Measurements from ENCODE around the gene CTDP1.

The CTDP1 gene

GRCh38 chr18:79679552-79680099 is at the start of gene CTDP1:
CTDP1 (plus strand) TSS chr18:79679803; CDS start chr18:79679948, 145 bp downstream.
- DNase-seq: peak; percentile 90
- peak; percentile 47 for ATAC-seq

DNA sequence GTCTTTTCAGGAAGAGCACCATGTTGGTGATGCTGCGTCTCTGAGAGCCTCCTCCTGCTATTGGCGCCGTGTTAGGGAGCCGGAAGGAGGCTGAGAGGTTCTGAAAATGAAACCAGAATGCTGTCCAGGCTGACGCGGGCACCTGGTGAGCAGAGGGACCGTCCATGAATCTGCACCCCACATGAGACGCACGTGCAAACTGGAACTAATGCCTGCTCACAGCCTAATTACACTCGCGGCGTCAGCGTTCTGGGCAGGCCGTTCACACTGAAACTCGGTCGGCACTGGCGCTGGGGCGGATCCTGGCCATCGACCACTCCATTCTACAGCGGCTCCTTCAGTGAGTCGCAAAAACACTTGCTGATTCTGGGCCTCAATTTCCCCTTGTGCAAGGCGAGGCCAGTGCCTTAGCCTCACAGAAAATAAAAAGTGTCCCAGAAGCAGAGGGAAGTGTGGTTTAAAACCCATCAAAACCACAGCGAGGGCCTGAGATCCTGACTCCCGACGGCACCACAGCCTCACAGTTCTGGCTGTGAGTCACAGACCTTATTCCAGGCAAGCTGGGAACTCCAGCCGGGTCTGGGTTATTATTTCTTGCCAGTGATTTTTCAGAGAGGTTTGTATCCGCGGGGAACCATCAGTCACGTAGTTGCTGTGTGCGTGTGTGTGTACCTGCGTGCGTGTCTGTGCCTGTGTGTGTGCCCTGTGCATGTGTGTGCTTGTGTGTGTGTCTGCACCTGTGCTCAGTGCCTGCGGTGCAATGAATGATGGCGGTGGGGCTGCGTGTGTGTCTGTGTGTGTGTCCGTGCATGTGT is 49.1 kb upstream of the CTDP1 start:
- DNase-seq: no peak
- ATAC-seq: no peak

DNA sequence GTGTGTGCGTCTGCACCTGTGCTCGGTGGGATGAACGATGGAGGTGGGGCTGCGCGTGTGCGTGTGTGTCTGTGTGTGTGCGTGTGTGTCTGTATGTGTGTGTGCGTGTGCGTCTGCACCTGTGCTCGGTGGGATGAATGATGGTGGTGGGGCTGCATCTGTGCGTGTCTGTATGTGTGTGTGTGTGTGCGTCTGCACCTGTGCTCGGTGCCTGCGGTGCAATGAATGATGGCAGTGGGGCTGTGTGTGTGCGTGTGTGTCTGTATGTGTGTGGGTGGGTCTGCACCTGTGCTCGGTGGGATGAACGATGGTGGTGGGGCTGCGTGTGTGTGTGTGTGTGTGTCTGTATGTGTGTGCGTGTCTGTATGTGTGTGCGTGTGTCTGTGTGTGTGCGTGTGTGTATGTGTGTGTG is 48.5 kb upstream of the CTDP1 start:
- no peak for DNase-seq
- ATAC-seq: no peak

- ATAC-seq (peak; percentile 47), DNase-seq (no peak)
Measured at GRCh38 chr18:79631761-79632446, 47.7 kb upstream of the CTDP1 start.

GRCh38 chr18:79632765-79633164 is 46.8 kb upstream of the CTDP1 start:
- DNase-seq (no peak), ATAC-seq (no peak)

DNA sequence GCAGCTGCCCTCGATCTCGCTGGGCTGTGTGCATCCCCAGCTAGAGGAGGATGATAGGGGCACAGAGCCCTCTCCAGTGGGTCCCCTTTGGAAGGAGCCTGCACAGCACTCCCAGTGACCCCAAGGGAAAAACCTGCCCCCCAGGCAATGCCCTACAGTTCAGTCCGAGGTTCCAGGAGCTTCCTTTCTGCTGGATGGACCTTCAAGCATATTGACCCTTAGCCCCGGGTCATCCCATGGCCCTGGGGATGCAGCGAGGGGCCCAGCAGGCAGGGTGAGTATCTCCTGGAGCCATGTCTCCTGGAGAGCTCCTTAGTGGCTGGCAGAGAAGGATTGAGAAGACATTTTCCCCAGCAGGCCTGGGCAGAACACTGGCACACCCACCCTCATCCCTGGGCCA is 45.4 kb upstream of the CTDP1 start:
- ATAC-seq (no peak), DNase-seq (no peak)

GRCh38 chr18:79634593-79635426 is 44.8 kb upstream of the CTDP1 start:
- DNase-seq: no peak
- ATAC-seq: no peak

GRCh38 chr18:79635427-79635726 is 44.2 kb upstream of the CTDP1 start:
- no peak for ATAC-seq
- DNase-seq: no peak

GRCh38 chr18:79637181-79637920 is 42.3 kb upstream of the CTDP1 start:
- DNase-seq: no peak
- no peak for ATAC-seq

GRCh38 chr18:79637921-79638909 is 41.4 kb upstream of the CTDP1 start:
- no peak for ATAC-seq
- DNase-seq: no peak

- no peak for DNase-seq
- ATAC-seq: no peak
Measured at GRCh38 chr18:79639072-79639829, 40.4 kb upstream of the CTDP1 start.

DNA sequence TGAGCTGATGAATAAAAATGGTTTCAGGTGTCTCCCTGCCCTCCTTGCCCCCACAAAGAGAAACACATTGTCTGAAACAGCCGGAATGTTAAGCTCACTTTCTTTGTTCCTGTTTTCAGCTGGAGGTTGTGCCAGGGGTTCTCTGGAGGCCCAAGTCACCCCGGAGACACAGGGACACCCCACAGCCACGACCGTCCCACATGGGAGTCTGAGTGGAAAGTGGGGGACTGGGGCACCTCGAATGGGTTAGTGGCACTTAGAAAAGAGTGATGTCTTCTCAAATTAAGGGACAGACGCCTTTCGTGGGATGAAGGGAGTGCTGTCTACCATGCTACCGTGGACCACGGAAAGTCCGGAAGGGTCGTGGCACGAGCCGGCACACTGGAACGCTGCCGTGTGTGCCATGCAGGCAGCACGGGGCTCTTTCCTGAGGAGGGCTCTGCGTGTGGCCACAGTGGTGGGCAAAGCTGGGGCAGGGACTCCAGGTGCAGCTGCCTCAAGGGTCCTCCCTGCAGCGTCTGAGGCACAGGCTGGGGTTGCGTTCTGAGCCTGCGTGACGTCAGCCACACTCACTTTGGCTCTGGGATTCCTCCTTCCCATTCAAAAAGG is 39.4 kb upstream of the CTDP1 start:
- ATAC-seq (no peak), DNase-seq (no peak)

DNA sequence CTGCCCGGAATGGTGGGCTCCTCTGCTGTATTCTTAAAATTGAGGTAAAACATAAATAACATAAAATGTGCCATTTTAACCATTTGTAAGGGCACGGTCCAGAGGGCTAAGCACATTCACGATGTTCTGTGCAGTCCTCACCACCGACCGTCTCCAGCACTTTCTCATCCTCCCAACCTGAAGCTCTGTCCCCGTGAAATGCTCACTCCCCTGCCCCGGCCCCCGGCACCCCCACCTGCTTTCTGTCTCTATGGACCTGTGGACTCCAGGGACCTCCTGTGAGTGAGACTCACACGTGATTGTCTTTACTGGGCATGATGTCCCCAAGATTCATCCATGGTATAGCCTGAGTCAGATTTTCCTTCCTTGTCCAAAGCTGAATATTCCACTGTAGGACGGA is 38.7 kb upstream of the CTDP1 start:
- ATAC-seq: no peak

GRCh38 chr18:79641722-79642497 is 37.7 kb upstream of the CTDP1 start:
- DNase-seq: no peak
- ATAC-seq: no peak

More for the DNA sequence above, 38.7 kb upstream of the CTDP1 start:
- DNase-seq: no peak

GRCh38 chr18:79642626-79643025 is 37.0 kb upstream of the CTDP1 start:
- ATAC-seq: no peak
- DNase-seq: no peak

- ATAC-seq: no peak
Measured at GRCh38 chr18:79643054-79643984, 36.3 kb upstream of the CTDP1 start.

GRCh38 chr18:79644006-79644665 is 35.5 kb upstream of the CTDP1 start:
- peak; percentile 75 for ATAC-seq
- DNase-seq: peak; percentile 83

More at GRCh38 chr18:79643054-79643984, 36.3 kb upstream of the CTDP1 start:
- DNase-seq: peak; percentile 21
